ENCODE data around the gene TMEM203.

DNA sequence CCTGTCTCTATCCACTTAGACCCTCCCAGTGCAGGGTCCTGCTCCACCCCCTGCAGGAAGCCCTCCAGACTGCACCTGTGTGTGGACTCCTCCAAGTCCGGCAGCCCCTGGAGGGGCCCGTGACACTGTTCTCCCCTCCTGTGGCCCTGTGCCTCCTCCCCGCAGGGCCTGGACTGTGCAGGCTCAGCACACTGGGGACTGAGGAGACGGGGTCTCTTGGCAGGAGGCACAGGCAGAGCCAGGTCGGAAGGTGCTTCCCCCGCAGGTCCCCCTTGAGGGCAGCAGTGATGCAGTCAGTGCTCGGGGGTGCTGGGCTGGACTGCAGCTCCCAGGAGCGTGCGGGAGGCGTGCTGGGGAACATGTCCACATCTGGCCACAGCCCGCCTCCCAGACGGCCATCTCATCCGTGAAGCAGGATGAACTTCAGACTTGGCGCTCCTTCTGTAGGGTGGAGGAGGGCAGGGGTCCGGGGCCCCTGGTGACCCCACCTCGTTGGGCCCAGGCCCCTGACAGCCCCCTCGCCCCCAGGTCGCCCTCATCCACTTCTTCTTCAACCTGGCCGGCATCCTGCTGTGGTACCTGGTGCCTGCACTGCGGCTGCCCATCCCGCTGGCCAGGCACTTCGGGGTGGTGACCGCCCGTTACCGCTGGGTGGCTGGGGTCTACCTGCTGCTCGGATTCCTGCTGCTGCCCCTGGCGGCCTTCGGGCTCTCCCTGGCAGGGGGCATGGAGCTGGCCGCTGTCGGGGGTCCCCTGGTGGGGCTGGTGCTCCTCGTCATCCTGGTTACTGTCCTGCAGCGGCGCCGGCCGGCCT lies 30.2 kb upstream of the TMEM203 start:
- TF ChIP-seq, protein P1, sequence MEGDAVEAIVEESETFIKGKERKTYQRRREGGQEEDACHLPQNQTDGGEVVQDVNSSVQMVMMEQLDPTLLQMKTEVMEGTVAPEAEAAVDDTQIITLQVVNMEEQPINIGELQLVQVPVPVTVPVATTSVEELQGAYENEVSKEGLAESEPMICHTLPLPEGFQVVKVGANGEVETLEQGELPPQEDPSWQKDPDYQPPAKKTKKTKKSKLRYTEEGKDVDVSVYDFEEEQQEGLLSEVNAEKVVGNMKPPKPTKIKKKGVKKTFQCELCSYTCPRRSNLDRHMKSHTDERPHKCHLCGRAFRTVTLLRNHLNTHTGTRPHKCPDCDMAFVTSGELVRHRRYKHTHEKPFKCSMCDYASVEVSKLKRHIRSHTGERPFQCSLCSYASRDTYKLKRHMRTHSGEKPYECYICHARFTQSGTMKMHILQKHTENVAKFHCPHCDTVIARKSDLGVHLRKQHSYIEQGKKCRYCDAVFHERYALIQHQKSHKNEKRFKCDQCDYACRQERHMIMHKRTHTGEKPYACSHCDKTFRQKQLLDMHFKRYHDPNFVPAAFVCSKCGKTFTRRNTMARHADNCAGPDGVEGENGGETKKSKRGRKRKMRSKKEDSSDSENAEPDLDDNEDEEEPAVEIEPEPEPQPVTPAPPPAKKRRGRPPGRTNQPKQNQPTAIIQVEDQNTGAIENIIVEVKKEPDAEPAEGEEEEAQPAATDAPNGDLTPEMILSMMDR (IDR thresholded peaks at IDR 0.05): no peak
- TF ChIP-seq, protein P2, sequence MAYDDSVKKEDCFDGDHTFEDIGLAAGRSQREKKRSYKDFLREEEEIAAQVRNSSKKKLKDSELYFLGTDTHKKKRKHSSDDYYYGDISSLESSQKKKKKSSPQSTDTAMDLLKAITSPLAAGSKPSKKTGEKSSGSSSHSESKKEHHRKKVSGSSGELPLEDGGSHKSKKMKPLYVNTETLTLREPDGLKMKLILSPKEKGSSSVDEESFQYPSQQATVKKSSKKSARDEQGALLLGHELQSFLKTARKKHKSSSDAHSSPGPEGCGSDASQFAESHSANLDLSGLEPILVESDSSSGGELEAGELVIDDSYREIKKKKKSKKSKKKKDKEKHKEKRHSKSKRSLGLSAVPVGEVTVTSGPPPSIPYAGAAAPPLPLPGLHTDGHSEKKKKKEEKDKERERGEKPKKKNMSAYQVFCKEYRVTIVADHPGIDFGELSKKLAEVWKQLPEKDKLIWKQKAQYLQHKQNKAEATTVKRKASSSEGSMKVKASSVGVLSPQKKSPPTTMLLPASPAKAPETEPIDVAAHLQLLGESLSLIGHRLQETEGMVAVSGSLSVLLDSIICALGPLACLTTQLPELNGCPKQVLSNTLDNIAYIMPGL (CRISPR knock-in tag; IDR thresholded peaks at IDR 0.05): no peak
- no peak for TF ChIP-seq ZNF425 (CRISPR knock-in tag; conservative IDR thresholded peaks at IDR 0.05)
- TF ChIP-seq NFYB (CRISPR knock-in tag; conservative IDR thresholded peaks at IDR 0.05; ENCODE audit: low read depth): no peak
- TF ChIP-seq, protein P3, sequence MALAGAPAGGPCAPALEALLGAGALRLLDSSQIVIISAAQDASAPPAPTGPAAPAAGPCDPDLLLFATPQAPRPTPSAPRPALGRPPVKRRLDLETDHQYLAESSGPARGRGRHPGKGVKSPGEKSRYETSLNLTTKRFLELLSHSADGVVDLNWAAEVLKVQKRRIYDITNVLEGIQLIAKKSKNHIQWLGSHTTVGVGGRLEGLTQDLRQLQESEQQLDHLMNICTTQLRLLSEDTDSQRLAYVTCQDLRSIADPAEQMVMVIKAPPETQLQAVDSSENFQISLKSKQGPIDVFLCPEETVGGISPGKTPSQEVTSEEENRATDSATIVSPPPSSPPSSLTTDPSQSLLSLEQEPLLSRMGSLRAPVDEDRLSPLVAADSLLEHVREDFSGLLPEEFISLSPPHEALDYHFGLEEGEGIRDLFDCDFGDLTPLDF (CRISPR knock-in tag; IDR thresholded peaks at IDR 0.05): no peak
- TF ChIP-seq SP1 (CRISPR knock-in tag; conservative IDR thresholded peaks at IDR 0.05): no peak
- no peak for TF ChIP-seq ATF1 (CRISPR knock-in tag; IDR thresholded peaks at IDR 0.05)
- no peak for TF ChIP-seq ATF2 (CRISPR knock-in tag; IDR thresholded peaks at IDR 0.05; ENCODE audit: borderline replicate concordance, low read depth)
- TF ChIP-seq, protein P4, sequence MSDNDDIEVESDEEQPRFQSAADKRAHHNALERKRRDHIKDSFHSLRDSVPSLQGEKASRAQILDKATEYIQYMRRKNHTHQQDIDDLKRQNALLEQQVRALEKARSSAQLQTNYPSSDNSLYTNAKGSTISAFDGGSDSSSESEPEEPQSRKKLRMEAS (CRISPR knock-in tag; IDR thresholded peaks at IDR 0.05): no peak
- TF ChIP-seq NR3C1 (CRISPR knock-in tag; conservative IDR thresholded peaks at IDR 0.05; ENCODE audit: low read depth): no peak
- TF ChIP-seq SOX15 (CRISPR knock-in tag; IDR thresholded peaks at IDR 0.05): no peak
- no peak for TF ChIP-seq E2F4 (CRISPR knock-in tag; IDR thresholded peaks at IDR 0.05; ENCODE audit: borderline replicate concordance, low read depth)

Measured in WTC11 (cell line).